ENCODE results near the gene EDEM3. TPM values are rescaled to one million over a fixed set of nuclear protein-coding genes. Genes with fewer than 3 reads are reported as not detected.
"Not testable (repeated sequence)": the region's sequence is repeated elsewhere in the genome, so short reads cannot be mapped to it uniquely, and the experiment has no call there.

The EDEM3 gene
- total RNA-seq, 1 donor from 2014 or later, result 24.1 TPM

DNA sequence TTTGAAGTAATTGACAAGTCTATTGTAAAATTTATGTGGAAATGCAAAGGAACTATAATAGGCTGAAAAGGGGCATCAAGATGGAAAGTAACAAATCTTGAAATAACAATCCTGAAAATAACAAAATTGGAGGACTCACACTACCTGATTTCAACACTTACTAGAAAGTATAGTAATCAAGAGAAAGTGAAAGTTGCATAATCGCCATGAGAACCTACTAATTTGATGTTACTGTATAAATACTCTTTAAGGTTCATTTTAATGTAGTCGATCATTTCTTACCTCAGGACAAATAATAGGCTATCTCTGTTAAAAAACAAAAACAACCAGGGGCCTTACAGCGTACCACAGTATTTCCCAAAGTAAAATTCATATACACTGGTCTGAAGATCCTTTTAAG lies 71.7 kb downstream of the EDEM3 start:
- H3K27me3 ChIP-seq, result no peaks in the 10 kb centered on the region
- intact Hi-C loops (cut with DNase I), result loop anchor here (10.0 kb wide), 1 partner anchor 598 kb away; no protein-coding TSS in a partner anchor
- H3K4me3 ChIP-seq, result no peak overlapping the region
- peaks cover 11% of the 10 kb centered on the region for H3K4me1 ChIP-seq
- DNase-seq (ENCODE audit: extremely low spot score in 2 of 2), result no peak
- H3K36me3 ChIP-seq, result no peaks in the 10 kb centered on the region
- no peak overlapping the region for H3K27ac ChIP-seq
- TF ChIP-seq POLR2AphosphoS5 (IDR thresholded peaks at IDR 0.05; ENCODE audit: insufficient read depth in 1 of 2, low read depth in 1 of 2), result no peak
- TF ChIP-seq, protein P1, sequence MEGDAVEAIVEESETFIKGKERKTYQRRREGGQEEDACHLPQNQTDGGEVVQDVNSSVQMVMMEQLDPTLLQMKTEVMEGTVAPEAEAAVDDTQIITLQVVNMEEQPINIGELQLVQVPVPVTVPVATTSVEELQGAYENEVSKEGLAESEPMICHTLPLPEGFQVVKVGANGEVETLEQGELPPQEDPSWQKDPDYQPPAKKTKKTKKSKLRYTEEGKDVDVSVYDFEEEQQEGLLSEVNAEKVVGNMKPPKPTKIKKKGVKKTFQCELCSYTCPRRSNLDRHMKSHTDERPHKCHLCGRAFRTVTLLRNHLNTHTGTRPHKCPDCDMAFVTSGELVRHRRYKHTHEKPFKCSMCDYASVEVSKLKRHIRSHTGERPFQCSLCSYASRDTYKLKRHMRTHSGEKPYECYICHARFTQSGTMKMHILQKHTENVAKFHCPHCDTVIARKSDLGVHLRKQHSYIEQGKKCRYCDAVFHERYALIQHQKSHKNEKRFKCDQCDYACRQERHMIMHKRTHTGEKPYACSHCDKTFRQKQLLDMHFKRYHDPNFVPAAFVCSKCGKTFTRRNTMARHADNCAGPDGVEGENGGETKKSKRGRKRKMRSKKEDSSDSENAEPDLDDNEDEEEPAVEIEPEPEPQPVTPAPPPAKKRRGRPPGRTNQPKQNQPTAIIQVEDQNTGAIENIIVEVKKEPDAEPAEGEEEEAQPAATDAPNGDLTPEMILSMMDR (IDR thresholded peaks at IDR 0.05), result no peak
- TF ChIP-seq POLR2A (IDR thresholded peaks at IDR 0.05), result no peak
- no peaks in the 10 kb centered on the region for H3K9me3 ChIP-seq

DNA sequence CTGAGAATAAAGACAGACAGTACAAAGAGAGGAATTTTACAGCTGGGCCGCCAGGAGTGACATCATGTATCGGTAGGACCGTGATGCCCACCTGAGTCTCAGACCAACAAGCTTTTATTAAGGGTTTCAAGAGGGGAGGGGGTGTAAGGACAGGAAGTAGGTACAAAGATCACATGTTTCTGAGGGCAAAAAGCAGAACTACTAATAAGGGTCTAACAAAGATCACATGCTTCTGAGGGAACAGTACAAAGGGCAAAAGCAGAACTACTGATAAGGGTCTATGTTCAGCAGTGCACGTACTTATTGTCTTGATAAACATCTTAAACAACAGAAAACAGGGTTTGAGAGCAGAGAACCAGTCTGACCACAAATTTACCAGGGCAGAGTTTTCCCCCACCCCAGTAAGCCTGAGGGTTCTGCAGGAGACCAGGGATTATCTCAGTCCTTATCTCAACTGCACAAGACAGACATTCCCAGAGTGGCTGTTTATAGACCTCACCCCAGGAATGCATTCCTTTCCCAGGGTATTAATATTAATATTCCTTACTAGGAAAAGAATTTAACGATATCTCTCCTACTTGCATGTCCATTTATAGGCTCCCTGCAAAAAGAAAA lies 73.9 kb downstream of the EDEM3 start:
- H3K27ac ChIP-seq; DNase-seq (ENCODE audit: extremely low spot score in 2 of 2); H3K36me3 ChIP-seq; H3K27me3 ChIP-seq; H3K4me3 ChIP-seq; H3K9me3 ChIP-seq: not testable (repeated sequence)
- H3K4me1 ChIP-seq, result peaks cover 11% of the 10 kb centered on the region
- intact Hi-C loops (cut with DNase I), result loop anchor here (10.0 kb wide), 1 partner anchor 596 kb away; no protein-coding TSS in a partner anchor

DNA sequence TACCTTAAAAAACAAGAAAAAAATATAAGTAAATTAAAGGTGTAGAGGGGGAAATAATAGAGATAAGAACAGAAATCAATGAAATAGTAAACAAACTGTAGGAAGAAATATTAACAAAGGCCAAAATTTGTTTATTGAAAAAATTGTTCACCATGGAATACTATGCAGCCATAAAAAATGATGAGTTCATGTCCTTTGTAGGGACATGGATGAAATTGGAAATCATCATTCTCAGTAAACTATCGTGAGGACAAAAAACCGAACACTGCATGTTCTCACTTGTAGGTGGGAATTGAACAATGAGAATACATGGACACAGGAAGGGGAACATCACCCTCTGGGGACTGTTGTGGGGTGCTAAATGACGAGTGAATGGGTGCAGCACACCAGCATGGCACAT lies 75.2 kb downstream of the EDEM3 start:
- H3K27me3 ChIP-seq; H3K36me3 ChIP-seq; H3K9me3 ChIP-seq; H3K4me3 ChIP-seq; H3K27ac ChIP-seq; intact Hi-C loops (cut with DNase I); DNase-seq (ENCODE audit: extremely low spot score in 2 of 2); H3K4me1 ChIP-seq: not testable (repeated sequence)

DNA sequence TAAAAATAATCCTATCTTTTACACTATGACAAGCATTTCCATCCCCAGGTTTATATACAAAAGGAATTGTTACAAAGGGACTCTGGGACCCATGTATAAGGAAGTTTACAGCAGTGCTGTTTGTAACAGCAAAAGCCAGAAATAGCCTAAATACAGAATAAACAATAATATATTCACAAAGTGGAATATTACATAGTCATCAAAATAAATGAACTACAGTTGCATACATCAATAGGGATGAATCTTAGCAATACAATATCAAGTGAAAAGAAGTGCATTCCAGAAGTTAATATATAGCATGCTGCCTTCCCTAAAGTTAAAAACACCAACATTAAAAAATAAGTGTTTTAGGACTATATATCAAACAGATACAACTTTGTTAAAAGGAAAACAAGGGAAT lies 77.3 kb downstream of the EDEM3 start:
- intact Hi-C loops (cut with DNase I), result no loop called here
- H3K36me3 ChIP-seq, result no peaks in the 10 kb centered on the region

DNA sequence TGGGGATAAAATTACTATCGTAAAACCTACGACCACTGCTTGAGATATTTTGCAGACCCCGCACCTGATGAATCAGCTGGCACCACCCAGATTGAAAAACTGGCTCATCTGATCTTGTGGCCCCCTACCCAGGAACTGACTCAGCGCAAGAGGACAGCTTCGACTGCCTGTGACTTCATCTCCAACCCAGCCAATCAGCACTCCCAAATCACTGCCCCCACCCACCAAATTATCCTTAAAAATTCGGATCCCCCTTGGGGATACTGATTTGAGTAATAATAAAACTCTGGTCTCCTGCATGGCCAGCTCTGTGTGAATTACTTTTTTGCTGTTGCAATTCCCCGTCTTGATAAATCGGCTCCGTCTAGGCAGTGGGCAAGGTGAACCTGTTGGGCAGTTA lies 81.4 kb downstream of the EDEM3 start:
- no peak for DNase-seq (ENCODE audit: extremely low spot score in 2 of 2)
- TF ChIP-seq POLR2AphosphoS5 (IDR thresholded peaks at IDR 0.05; ENCODE audit: insufficient read depth in 1 of 2, low read depth in 1 of 2) (no peak), POLR2A (IDR thresholded peaks at IDR 0.05) (no peak)
- TF ChIP-seq, protein P1 (IDR thresholded peaks at IDR 0.05), result no peak
- intact Hi-C loops (cut with DNase I), result no loop called here

More for the DNA sequence above, 77.3 kb downstream of the EDEM3 start:
- H3K4me1 ChIP-seq, result no peaks in the 10 kb centered on the region
- H3K27ac ChIP-seq, result no peak overlapping the region
- no peaks in the 10 kb centered on the region for H3K27me3 ChIP-seq
- H3K9me3 ChIP-seq, result no peaks in the 10 kb centered on the region
- H3K4me3 ChIP-seq, result no peak overlapping the region
- no peak for TF ChIP-seq POLR2AphosphoS5 (IDR thresholded peaks at IDR 0.05; ENCODE audit: insufficient read depth in 1 of 2, low read depth in 1 of 2)
- DNase-seq (ENCODE audit: extremely low spot score in 2 of 2), result no peak

DNA sequence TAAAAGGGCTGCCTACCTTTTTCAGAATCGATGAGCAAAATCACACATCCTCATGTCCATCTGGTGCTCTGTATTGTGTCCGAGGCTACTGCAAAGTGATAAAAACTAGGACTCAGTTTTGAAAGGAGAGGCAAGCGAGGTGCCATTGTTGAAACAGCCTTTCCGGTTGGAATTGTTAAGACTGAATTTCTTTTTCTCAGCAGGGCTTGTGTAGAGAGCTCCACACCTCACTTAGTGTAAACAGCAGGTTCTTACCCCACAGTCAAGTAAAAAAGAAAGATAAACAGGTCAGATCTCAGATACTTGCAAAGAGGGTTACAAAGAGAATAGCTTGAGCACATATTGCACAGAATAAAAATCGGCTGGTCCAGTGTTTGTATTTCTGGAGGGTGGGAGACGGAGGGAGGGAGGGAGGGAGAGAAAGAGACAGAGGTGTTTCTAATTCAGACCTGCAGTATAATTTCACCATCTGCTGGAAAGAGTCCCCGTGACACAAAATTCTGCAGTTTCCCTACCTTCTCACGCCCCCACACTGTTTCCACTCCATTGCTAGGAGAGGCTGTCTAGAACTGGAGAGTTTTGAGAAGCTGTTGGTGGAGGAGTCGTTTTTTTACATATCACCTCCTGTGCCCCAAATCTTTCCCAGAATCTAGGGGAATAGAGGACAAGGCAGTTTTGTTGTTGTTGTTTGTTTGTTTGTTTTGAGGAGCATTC lies 82.5 kb downstream of the EDEM3 start:
- H3K36me3 ChIP-seq, result no peaks in the 10 kb centered on the region
- H3K9me3 ChIP-seq, result no peaks in the 10 kb centered on the region
- TF ChIP-seq, protein P1 (IDR thresholded peaks at IDR 0.05), result no peak
- TF ChIP-seq POLR2A (IDR thresholded peaks at IDR 0.05) (no peak), POLR2AphosphoS5 (IDR thresholded peaks at IDR 0.05; ENCODE audit: insufficient read depth in 1 of 2, low read depth in 1 of 2) (no peak)
- no peak overlapping the region for H3K4me3 ChIP-seq
- H3K27ac ChIP-seq, result no peak overlapping the region
- H3K4me1 ChIP-seq, result no peaks in the 10 kb centered on the region
- no peaks in the 10 kb centered on the region for H3K27me3 ChIP-seq
- no peak for DNase-seq (ENCODE audit: extremely low spot score in 2 of 2)
- intact Hi-C loops (cut with DNase I), result no loop called here

More for the DNA sequence above, 81.4 kb downstream of the EDEM3 start:
- H3K27ac ChIP-seq, result no peak overlapping the region
- no peaks in the 10 kb centered on the region for H3K27me3 ChIP-seq
- H3K9me3 ChIP-seq, result no peaks in the 10 kb centered on the region
- H3K4me3 ChIP-seq, result no peak overlapping the region
- H3K4me1 ChIP-seq, result no peaks in the 10 kb centered on the region
- H3K36me3 ChIP-seq, result no peaks in the 10 kb centered on the region

All from vagina (tissue), 2 donors.